ENCODE measurements around the gene GJC2. TPM values are rescaled to one million over a fixed set of nuclear protein-coding genes. Genes with fewer than 3 reads are reported as not detected.

The GJC2 gene
- total RNA-seq, 2 experiments from 2014 or later, result 2.1 to 2.4 TPM

GRCh38 chr1:228143480-228144192 lies 6.1 kb upstream of the GJC2 start:
- ATAC-seq (ENCODE audit: poor library complexity) (no peak), DNase-seq (no peak)
- Histone ChIP-seq H3K36me3 (ENCODE audit: insufficient read depth, low read length) (peaks cover 52% of the 10 kb centered on the region), H3K27me3 (ENCODE audit: control insufficient read depth in 1 of 2, insufficient read depth in 2 of 2, low read length in 2 of 2) (no peaks in the 10 kb centered on the region), H3K4me1 (ENCODE audit: insufficient read depth, low read length) (peaks cover 61% of the 10 kb centered on the region), H3K27ac (ENCODE audit: low read depth in 1 of 2, low read length in 2 of 2) (no peak overlapping the region), H3K4me3 (ENCODE audit: low read length) (no peak overlapping the region), H3K9me3 (ENCODE audit: control insufficient read depth in 1 of 2, insufficient read depth in 1 of 2, low read length in 2 of 2) (no peaks in the 10 kb centered on the region)
- H3K4me1 Mint-ChIP-seq (ENCODE audit: low read depth), result peaks cover 44% of the 10 kb centered on the region
- no peaks in the 10 kb centered on the region for H3K9me3 Mint-ChIP-seq
- H3K27ac Mint-ChIP-seq, result peak overlapping the region; percentile 71
- H3K4me3 Mint-ChIP-seq, result peak overlapping the region; percentile 90
- ChIA-PET POLR2A (interaction anchor here (0.9 to 3.9 kb wide), 5 partner anchors 8 to 22 kb away, joined by 3 to 33 read pairs (median 3); partner anchors contain the start of gene IBA57), CTCF (interaction anchor here (1.6 to 1.7 kb wide), 2 partner anchors 21 to 22 kb away, joined by 3 to 9 read pairs; partner anchors contain the start of gene IBA57)
- no peak for TF ChIP-seq CTCF (IDR thresholded peaks at IDR 0.05)
- H3K27me3 Mint-ChIP-seq, result no peaks in the 10 kb centered on the region
- intact Hi-C loops (cut with DNase I, micrococcal nuclease), result loop anchor here in 1 of 2 experiments (10.0 kb wide), 1 partner anchor 1361 kb away; the partner anchor contains the start of gene NUP133
- H3K36me3 Mint-ChIP-seq (ENCODE audit: low read depth), result peaks cover 42% of the 10 kb centered on the region

GRCh38 chr1:228144193-228144992 lies 5.3 kb upstream of the GJC2 start:
- Mint-ChIP-seq H3K27me3 (no peaks in the 10 kb centered on the region), H3K4me3 (peak overlapping the region; percentile 70), H3K4me1 (ENCODE audit: low read depth) (peaks cover 44% of the 10 kb centered on the region), H3K9me3 (no peaks in the 10 kb centered on the region), H3K36me3 (ENCODE audit: low read depth) (peaks cover 42% of the 10 kb centered on the region), H3K27ac (peak overlapping the region; percentile 71)
- Histone ChIP-seq H3K27me3 (ENCODE audit: control insufficient read depth in 1 of 2, insufficient read depth in 2 of 2, low read length in 2 of 2) (no peaks in the 10 kb centered on the region), H3K9me3 (ENCODE audit: control insufficient read depth in 1 of 2, insufficient read depth in 1 of 2, low read length in 2 of 2) (no peaks in the 10 kb centered on the region), H3K4me1 (ENCODE audit: insufficient read depth, low read length) (peaks cover 57% of the 10 kb centered on the region), H3K27ac (ENCODE audit: low read depth in 1 of 2, low read length in 2 of 2) (no peak overlapping the region), H3K4me3 (ENCODE audit: low read length) (no peak overlapping the region), H3K36me3 (ENCODE audit: insufficient read depth, low read length) (peaks cover 56% of the 10 kb centered on the region)
- TF ChIP-seq CTCF (IDR thresholded peaks at IDR 0.05), result no peak
- CTCF ChIA-PET, result interaction anchor here (1.7 kb wide), 1 partner anchor 21 kb away, joined by 3 read pairs; the partner anchor contains the start of gene IBA57
- peak in 1 of 14 experiments; percentile 30 for DNase-seq
- intact Hi-C loops (cut with DNase I, micrococcal nuclease), result loop anchor here in 1 of 2 experiments (10.0 kb wide), 1 partner anchor 1360 kb away; the partner anchor contains the start of gene NUP133
- ATAC-seq (ENCODE audit: poor library complexity), result no peak
- POLR2A ChIA-PET, result interaction anchor here (0.9 to 3.9 kb wide), 4 partner anchors 10 to 21 kb away, joined by 3 to 33 read pairs (median 4); partner anchors contain the start of gene IBA57

GRCh38 chr1:228144993-228145343 lies 4.8 kb upstream of the GJC2 start:
- Histone ChIP-seq H3K27me3 (ENCODE audit: control insufficient read depth in 1 of 2, insufficient read depth in 2 of 2, low read length in 2 of 2) (no peaks in the 10 kb centered on the region), H3K36me3 (ENCODE audit: insufficient read depth, low read length) (peaks cover 56% of the 10 kb centered on the region), H3K9me3 (ENCODE audit: control insufficient read depth in 1 of 2, insufficient read depth in 1 of 2, low read length in 2 of 2) (no peaks in the 10 kb centered on the region), H3K4me1 (ENCODE audit: insufficient read depth, low read length) (peaks cover 55% of the 10 kb centered on the region), H3K27ac (ENCODE audit: low read depth in 1 of 2, low read length in 2 of 2) (no peak overlapping the region), H3K4me3 (ENCODE audit: low read length) (no peak overlapping the region)
- H3K4me1 Mint-ChIP-seq (ENCODE audit: low read depth), result peaks cover 39% of the 10 kb centered on the region
- DNase-seq, result no peak
- POLR2A ChIA-PET, result interaction anchor here (3.9 kb wide), 1 partner anchor 21 kb away, joined by 33 read pairs; the partner anchor contains the start of gene IBA57
- H3K36me3 Mint-ChIP-seq (ENCODE audit: low read depth), result peaks cover 37% of the 10 kb centered on the region
- no peak overlapping the region for H3K27ac Mint-ChIP-seq
- no peak for TF ChIP-seq CTCF (IDR thresholded peaks at IDR 0.05)
- no peak for ATAC-seq (ENCODE audit: poor library complexity)
- H3K9me3 Mint-ChIP-seq, result no peaks in the 10 kb centered on the region
- H3K4me3 Mint-ChIP-seq, result peak overlapping the region; percentile 23
- CTCF ChIA-PET, result interaction anchor here (1.7 kb wide), 1 partner anchor 20 kb away, joined by 3 read pairs; the partner anchor contains the start of gene IBA57
- intact Hi-C loops (cut with DNase I, micrococcal nuclease), result loop anchor here in 1 of 2 experiments (10.0 kb wide), 1 partner anchor 1360 kb away; the partner anchor contains the start of gene NUP133
- H3K27me3 Mint-ChIP-seq, result no peaks in the 10 kb centered on the region
